Ovary (tissue), 3 donors: ENCODE data around the gene SLC2A6.

Source experiments
- CTCF ChIP-seq, 3 donors: fragments of 450-650 bp in 2 of 3; fragments of 200-600 bp in 1 of 3; IDR thresholded peaks; one replicate each; pipeline versions ENCODE4 v1.5.1 to v1.8.0; 2016 to 2022; ENCODE audit warnings: antibody characterized with exemption in 3 of 3, mild to moderate bottlenecking in 1 of 3
- EP300 ChIP-seq: sonication (generic); formaldehyde crosslinking; IDR thresholded peaks from one replicate; pipeline ENCODE4 v1.6.1; 2017; ENCODE audit warnings: antibody characterized with exemption
- POLR2A ChIP-seq: fragments of 450-650 bp; IDR thresholded peaks from one replicate; pipeline ENCODE4 v1.6.1; 2017; ENCODE audit warnings: antibody characterized with exemption, mild to moderate bottlenecking, moderate library complexity
- donor health status: DM: no; HTN: no; CAD: no.

- TF ChIP-seq EP300 (no peak), CTCF (IDR thresholded peaks at IDR 0.05) (no peak), POLR2A (no peak)
These were observed 25.2 kb downstream of the SLC2A6 start for GRCh38 chr9:133453651-133454050.
